Hematopoietic multipotent progenitor cell treated with erythropoietin and hydrocortisone succinate and interleukin-3 and kit ligand, for 6 days (in vitro differentiated cells): ENCODE results near the gene OLIG2.
A peak's percentile ranks its signal among the peaks of the same experiment; 100 is the strongest.

Experiments used
- DNase-seq: peaks from one replicate; pipeline ENCODE4 v3.0.0-alpha.2; 2015

OLIG2 gene

DNA sequence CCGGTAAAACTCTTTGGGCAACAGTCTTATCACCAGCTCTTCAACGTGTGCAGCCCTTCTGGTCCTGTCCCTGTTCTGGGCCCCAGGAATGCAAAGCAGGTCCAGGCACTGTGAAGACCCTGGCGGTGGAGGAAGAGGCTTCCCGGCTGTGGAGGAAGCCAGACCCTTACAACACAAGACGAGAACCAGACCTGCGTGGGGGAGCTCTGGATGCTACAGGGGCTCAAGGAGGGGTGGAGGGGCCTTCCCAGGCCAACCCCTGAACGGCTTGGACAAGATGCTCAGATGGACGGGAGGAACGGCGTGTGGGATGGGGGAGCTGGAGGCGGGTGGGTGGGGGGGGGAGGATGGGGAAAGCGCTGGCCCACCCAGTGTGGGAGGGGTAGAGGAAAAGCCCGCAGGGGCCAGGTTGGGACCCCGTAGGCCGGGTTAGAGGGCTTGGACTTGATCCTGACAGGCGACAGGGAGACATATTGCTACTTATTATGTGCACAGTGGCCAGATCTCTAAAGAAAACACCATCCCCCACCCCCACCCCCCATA is 5.1 kb upstream of the OLIG2 start:
- no peak for DNase-seq

DNA sequence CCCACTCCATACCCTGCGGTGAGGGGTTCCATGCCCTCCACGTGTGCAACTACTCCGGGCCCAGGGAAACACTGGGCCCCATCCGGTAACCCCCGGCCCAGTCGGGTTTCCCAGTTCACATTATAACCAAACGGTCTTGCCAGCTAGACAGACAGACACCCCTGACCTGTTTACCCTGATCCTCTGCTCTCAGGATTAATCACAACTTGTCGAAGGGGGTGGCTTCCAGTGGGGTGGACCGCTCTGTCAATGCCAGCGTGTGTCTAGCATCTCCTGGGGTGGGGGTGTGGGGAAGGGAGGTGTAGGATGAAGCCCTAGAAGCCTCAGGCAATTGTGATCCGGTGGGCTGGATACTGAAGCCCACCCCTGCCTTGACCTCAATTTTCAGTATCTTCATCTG is 4.6 kb upstream of the OLIG2 start:
- no peak for DNase-seq

DNA sequence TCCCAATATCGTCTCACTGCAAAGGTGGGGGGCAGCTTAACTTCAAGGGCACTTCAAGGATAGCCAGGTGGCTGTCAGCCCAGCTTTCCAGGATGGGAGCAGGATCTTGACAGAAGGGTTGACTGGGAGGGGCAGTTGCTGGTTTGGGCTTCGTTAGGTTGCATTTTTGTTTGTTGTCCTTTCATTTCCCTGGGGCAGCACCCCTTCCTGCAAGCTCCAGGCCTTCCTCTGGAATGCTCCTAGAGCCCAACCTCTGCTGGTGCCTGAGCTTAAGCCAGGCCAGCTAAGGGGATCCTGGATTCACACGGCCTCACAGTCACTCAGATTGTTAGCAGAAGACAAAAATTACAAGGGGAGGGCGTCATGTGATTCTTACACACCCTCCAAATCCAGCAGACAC is 4.1 kb upstream of the OLIG2 start:
- no peak for DNase-seq

DNA sequence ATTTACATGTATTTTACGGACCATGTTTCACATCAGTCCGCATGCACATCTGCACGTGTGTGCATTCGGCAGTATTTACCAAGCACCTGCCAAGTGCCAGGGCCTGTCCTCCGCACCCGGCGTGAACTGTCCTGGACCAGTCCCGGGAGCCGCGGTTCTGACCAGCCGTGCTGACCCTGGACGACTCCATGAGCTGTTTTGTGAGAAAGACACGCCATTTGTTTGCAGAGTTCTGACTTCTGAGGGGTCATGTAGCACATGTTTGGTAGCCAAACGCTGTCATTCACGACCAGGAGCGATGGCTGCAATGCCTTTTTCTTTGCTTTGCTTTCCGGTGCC is 3.3 kb upstream of the OLIG2 start:
- DNase-seq: no peak

DNA sequence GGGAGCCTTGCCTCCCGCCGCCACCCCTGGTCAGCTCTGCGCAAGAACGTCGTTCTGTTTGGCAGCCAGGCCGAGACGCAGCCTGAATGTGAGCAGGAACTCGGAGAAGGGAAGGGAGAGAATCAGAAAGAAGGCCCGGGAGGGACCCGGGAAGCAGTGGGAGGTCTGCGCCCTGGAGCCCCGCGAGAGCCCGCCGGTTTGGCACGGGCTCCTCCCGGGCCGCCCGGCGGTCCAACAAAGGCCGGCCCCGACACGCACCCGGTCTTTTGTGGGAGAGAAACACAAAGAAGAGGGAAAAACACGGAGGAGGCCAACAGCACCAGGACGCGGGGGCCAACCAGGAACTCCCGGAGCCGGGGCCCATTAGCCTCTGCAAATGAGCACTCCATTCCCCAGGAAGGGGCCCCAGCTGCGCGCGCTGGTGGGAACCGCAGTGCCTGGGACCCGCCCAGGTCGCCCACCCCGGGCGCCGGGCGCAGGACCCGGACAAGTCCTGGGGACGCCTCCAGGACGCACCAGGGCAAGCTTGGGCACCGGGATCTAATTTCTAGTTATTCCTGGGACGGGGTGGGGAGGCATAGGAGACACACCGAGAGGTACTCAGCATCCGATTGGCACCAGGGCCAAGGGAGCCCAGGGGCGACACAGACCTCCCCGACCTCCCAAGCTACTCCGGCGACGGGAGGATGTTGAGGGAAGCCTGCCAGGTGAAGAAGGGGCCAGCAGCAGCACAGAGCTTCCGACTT is 2.7 kb upstream of the OLIG2 start:
- DNase-seq: no peak

DNA sequence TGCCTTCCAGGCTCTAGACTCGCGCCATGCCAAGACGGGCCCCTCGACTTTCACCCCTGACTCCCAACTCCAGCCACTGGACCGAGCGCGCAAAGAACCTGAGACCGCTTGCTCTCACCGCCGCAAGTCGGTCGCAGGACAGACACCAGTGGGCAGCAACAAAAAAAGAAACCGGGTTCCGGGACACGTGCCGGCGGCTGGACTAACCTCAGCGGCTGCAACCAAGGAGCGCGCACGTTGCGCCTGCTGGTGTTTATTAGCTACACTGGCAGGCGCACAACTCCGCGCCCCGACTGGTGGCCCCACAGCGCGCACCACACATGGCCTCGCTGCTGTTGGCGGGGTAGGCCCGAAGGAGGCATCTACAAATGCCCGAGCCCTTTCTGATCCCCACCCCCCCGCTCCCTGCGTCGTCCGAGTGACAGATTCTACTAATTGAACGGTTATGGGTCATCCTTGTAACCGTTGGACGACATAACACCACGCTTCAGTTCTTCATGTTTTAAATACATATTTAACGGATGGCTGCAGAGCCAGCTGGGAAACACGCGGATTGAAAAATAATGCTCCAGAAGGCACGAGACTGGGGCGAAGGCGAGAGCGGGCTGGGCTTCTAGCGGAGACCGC is 2.0 kb upstream of the OLIG2 start:
- DNase-seq: peak; percentile 46

DNA sequence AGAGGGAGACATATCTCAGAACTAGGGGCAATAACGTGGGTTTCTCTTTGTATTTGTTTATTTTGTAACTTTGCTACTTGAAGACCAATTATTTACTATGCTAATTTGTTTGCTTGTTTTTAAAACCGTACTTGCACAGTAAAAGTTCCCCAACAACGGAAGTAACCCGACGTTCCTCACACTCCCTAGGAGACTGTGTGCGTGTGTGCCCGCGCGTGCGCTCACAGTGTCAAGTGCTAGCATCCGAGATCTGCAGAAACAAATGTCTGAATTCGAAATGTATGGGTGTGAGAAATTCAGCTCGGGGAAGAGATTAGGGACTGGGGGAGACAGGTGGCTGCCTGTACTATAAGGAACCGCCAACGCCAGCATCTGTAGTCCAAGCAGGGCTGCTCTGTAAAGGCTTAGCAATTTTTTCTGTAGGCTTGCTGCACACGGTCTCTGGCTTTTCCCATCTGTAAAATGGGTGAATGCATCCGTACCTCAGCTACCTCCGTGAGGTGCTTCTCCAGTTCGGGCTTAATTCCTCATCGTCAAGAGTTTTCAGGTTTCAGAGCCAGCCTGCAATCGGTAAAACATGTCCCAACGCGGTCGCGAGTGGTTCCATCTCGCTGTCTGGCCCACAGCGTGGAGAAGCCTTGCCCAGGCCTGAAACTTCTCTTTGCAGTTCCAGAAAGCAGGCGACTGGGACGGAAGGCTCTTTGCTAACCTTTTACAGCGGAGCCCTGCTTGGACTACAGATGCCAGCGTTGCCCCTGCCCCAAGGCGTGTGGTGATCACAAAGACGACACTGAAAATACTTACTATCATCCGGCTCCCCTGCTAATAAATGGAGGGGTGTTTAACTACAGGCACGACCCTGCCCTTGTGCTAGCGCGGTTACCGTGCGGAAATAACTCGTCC is 1.3 kb upstream of the OLIG2 start:
- no peak for DNase-seq

DNA sequence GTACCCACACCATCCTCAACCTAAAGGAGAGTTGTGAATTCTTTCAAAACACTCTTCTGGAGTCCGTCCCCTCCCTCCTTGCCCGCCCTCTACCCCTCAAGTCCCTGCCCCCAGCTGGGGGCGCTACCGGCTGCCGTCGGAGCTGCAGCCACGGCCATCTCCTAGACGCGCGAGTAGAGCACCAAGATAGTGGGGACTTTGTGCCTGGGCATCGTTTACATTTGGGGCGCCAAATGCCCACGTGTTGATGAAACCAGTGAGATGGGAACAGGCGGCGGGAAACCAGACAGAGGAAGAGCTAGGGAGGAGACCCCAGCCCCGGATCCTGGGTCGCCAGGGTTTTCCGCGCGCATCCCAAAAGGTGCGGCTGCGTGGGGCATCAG is 638 bp upstream of the OLIG2 start:
- DNase-seq: peak; percentile 26

DNA sequence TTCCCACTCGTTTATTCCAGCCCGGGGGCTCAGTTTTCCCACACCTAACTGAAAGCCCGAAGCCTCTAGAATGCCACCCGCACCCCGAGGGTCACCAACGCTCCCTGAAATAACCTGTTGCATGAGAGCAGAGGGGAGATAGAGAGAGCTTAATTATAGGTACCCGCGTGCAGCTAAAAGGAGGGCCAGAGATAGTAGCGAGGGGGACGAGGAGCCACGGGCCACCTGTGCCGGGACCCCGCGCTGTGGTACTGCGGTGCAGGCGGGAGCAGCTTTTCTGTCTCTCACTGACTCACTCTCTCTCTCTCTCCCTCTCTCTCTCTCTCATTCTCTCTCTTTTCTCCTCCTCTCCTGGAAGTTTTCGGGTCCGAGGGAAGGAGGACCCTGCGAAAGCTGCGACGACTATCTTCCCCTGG is 716 bp downstream of the OLIG2 start:
- no peak for DNase-seq

DNA sequence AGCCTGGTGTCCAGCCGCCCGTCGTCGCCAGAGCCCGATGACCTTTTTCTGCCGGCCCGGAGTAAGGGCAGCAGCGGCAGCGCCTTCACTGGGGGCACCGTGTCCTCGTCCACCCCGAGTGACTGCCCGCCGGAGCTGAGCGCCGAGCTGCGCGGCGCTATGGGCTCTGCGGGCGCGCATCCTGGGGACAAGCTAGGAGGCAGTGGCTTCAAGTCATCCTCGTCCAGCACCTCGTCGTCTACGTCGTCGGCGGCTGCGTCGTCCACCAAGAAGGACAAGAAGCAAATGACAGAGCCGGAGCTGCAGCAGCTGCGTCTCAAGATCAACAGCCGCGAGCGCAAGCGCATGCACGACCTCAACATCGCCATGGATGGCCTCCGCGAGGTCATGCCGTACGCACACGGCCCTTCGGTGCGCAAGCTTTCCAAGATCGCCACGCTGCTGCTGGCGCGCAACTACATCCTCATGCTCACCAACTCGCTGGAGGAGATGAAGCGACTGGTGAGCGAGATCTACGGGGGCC is 1.2 kb downstream of the OLIG2 start:
- DNase-seq: peak; percentile 25

DNA sequence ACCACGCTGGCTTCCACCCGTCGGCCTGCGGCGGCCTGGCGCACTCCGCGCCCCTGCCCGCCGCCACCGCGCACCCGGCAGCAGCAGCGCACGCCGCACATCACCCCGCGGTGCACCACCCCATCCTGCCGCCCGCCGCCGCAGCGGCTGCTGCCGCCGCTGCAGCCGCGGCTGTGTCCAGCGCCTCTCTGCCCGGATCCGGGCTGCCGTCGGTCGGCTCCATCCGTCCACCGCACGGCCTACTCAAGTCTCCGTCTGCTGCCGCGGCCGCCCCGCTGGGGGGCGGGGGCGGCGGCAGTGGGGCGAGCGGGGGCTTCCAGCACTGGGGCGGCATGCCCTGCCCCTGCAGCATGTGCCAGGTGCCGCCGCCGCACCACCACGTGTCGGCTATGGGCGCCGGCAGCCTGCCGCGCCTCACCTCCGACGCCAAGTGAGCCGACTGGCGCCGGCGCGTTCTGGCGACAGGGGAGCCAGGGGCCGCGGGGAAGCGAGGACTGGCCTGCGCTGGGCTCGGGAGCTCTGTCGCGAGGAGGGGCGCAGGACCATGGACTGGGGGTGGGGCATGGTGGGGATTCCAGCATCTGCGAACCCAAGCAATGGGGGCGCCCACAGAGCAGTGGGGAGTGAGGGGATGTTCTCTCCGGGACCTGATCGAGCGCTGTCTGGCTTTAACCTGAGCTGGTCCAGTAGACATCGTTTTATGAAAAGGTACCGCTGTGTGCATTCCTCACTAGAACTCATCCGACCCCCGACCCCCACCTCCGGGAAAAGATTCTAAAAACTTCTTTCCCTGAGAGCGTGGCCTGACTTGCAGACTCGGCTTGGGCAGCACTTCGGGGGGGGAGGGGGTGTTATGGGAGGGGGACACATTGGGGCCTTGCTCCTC is 1.9 kb downstream of the OLIG2 start:
- DNase-seq: no peak

DNA sequence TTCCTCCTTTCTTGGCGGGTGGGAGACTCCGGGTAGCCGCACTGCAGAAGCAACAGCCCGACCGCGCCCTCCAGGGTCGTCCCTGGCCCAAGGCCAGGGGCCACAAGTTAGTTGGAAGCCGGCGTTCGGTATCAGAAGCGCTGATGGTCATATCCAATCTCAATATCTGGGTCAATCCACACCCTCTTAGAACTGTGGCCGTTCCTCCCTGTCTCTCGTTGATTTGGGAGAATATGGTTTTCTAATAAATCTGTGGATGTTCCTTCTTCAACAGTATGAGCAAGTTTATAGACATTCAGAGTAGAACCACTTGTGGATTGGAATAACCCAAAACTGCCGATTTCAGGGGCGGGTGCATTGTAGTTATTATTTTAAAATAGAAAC is 2.5 kb downstream of the OLIG2 start:
- DNase-seq: no peak

DNA sequence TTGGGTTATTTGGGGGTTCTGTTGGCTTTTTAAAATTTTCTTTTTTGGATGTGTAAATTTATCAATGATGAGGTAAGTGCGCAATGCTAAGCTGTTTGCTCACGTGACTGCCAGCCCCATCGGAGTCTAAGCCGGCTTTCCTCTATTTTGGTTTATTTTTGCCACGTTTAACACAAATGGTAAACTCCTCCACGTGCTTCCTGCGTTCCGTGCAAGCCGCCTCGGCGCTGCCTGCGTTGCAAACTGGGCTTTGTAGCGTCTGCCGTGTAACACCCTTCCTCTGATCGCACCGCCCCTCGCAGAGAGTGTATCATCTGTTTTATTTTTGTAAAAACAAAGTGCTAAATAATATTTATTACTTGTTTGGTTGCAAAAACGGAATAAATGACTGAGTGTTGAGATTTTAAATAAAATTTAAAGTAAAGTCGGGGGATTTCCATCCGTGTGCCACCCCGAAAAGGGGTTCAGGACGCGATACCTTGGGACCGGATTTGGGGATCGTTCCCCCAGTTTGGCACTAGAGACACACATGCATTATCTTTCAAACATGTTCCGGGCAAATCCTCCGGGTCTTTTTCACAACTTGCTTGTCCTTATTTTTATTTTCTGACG is 3.1 kb downstream of the OLIG2 start:
- peak; percentile 46 for DNase-seq

DNA sequence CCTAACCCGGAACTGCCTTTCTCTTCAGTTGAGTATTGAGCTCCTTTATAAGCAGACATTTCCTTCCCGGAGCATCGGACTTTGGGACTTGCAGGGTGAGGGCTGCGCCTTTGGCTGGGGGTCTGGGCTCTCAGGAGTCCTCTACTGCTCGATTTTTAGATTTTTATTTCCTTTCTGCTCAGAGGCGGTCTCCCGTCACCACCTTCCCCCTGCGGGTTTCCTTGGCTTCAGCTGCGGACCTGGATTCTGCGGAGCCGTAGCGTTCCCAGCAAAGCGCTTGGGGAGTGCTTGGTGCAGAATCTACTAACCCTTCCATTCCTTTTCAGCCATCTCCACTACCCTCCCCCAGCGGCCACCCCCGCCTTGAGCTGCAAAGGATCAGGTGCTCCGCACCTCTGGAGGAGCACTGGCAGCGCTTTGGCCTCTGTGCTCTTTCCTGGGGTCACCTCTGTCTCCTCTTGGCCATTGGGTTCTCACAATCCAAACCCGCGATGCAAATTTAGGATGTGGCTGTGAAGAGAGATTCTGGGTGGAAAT is 3.7 kb downstream of the OLIG2 start:
- DNase-seq: no peak

DNA sequence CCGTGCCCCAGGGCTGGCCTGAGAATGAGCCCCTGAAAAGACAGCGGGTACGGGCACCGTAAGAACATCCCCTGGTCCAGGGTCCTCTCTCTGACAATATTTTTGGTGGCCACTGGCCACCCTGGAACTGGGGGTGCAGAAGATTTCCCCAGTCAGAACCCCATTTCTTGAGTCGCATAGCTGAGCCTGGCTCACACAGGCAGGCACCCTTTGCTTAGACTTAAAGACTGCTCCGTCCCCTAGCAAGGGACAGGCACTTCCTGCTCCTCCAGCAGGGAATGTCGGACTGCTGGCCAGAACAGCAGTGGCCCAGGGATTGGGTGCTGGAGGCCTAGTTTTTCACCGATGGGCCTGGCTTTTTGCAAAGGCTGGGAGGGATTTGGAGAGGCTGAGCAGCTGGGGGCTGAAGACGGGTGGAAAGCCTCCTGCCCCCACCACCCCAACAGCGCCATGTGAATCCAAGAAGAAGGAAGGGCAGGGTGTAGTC is 4.3 kb downstream of the OLIG2 start:
- no peak for DNase-seq

DNA sequence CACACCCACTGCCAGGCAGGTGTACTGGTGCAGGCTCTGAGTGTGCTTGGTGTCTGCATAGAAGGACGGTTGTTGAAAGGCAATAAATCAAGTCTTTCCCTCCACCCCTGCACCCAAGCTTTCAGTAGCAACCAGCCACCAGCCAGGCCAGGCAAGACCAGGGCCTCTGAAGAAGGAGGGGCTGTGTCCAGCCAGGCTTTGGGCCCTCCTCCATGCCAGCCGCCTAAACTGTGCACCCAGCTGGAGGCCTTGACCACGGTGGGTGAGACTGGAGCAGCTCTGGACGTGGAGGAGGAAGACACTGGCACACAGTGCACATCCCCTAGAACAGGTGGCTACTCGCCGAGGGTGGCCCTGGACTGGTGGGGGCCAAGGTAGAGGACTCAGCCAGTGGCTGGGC is 4.9 kb downstream of the OLIG2 start:
- DNase-seq: no peak

DNA sequence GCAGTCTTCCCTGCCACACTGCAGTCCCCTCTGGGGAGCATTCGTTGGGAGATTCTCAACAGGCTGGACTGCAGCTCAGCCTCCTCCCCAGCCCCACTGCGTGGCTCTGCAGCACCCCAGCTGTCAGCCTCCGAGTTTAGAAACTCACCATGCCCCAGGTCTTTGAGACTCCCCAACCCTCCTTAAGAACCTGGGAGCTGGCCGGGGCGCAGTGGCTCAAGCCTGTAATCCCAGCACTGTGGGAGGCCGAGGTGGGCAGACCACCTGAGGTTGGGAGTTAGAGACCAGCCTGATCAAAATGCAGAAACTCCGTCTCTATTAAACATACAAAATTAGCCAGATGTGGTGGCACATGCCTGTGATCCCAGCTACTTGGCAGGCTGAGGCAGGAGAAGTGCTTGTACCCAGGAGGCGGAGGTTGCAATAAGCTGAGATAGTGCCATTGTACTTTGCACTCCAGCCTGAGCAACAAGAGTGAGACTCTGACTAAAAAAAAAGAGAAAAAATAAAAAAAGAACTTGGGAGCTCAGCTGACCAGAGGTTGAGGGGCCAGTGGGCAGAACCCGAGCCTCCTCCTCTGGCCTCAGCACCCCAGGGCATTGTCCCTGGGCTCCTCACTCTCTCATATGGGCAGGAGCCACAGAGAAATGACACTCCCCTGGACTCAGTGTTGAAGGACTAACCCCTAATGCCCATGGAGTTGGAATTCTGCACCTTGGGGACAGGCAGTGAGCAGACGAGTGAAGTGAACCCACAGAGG is 5.6 kb downstream of the OLIG2 start:
- no peak for DNase-seq

DNA sequence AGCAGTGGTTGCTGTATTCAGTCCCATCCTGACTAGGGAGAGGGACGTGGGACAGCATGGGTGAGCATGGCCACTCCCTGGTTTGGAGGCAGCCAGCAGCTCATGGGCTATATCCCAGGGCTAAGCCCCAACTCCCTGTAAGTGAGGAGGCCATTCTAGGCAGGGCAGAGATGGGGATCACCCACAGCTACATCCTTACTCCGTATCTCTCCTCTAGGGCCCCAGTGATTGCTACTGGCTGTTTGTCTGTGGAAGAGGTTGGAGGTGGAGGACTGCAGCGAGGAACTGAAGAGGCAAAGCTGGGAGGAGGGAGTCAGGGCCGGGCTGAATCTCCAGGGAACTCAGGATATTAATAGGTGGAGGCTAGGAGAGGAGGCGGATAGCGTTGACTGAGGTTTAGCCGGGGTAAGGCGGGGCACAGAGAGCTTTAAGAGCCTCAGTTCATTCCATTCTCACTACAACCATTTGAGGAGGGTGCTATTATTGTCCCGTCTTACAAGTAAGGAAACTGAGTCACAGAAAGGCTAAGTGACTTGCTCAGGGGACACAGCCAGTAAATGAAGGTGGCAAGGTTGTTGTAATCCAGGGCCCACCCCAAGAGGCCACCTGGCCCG is 6.8 kb downstream of the OLIG2 start:
- no peak for DNase-seq

DNA sequence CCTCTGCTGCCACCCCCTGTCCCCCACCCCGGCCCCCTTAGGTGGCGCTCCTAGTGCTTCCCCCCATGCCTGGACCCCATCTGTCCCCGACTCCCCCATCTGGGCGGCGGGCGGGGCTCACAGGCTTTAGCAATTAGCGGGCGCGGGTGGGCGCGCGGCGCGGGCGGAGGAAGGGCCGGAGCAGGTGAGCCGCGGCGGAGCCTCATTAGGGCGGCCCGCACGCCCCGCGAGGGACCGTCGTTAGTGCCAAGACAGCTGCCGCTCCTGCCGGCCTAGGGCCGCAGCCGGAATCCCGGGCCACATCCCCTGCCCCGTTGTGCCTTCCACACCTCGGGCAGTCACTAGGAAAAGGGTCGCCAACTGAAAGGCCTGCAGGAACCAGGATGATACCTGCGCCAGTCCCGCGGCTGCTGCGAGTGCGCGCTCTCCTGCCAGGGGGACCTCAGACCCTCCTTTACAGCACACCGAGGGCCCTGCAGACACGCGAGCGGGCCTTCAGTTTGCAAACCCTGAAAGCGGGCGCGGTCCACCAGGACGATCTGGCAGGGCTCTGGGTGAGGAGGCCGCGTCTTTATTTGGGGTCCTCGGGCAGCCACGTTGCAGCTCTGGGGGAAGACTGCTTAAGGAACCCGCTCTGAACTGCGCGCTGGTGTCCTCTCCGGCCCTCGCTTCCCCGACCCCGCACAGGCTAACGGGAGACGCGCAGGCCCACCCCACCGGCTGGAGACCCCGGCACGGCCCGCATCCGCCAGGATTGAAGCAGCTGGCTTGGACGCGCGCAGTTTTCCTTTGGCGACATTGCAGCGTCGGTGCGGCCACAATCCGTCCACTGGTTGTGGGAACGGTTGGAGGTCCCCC is 7.6 kb downstream of the OLIG2 start:
- no peak for DNase-seq
